ENCODE results near the gene KRT5.

DNA sequence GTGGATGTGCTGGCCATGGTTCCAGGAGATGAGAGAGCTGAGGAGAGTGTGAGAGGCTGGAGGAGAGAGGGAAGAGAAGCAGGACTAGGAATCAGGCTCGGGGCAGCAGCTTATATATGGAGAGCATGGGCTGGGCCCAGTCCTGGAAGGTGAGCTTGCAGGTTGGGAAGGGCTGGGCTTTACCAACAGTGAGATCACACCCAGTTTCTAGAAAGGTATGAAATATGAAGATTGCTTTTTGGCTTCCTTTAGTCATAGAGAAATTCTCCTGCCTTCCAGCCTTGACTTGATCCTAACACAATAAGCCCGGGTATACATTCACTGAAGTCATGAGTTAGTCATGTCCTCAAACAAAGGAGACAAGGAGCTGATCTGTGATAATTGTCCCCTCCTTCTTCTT lies 27.0 kb downstream of the KRT5 start, which contains the start of gene KRT6A:
- TF ChIP-seq, protein P1, sequence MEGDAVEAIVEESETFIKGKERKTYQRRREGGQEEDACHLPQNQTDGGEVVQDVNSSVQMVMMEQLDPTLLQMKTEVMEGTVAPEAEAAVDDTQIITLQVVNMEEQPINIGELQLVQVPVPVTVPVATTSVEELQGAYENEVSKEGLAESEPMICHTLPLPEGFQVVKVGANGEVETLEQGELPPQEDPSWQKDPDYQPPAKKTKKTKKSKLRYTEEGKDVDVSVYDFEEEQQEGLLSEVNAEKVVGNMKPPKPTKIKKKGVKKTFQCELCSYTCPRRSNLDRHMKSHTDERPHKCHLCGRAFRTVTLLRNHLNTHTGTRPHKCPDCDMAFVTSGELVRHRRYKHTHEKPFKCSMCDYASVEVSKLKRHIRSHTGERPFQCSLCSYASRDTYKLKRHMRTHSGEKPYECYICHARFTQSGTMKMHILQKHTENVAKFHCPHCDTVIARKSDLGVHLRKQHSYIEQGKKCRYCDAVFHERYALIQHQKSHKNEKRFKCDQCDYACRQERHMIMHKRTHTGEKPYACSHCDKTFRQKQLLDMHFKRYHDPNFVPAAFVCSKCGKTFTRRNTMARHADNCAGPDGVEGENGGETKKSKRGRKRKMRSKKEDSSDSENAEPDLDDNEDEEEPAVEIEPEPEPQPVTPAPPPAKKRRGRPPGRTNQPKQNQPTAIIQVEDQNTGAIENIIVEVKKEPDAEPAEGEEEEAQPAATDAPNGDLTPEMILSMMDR (conservative IDR thresholded peaks at IDR 0.05 in 1 of 2, IDR thresholded peaks at IDR 0.05 in 1 of 2; ENCODE audit: low read depth in 1 of 2, low read length in 2 of 2), result no peak
- TF ChIP-seq EZH2 (IDR thresholded peaks at IDR 0.05; ENCODE audit: low read length, missing control alignments), result no peak
